ENCODE measurements around the gene EDAR. TPM values are rescaled to one million over a fixed set of nuclear protein-coding genes. Genes with fewer than 3 reads are reported as not detected.

EDAR gene
- total RNA-seq, 6 donors from 2014 or later, result under 0.01 to 0.13 (median 0.09) TPM; not detected in 3

DNA sequence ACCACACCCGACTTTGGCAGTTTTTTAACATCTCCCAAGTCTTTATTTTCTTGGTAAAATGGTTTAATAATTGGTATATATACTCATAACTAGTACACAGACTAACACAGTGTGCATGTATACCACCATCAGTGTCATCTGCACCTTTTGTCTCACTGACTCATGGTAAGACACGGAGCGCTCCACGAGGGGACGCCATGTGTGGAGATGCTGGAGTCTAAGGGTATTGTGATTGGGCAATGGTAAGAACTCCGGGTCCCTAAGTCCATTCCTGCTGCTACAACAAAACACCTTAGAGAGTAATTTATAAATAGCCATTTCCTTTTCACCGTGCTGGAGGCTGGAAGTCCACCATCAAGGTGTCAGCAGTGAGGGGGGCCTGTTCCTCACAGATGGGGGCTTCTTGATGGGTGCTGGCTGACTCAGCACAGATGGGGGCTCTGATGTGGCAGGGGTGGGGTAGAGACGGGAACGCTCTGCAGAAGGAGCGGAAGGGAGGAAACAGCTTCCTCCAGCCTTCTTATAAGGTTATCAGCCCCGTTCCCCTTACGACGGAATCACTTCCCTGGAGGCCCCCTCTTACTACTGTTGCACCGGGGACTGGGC, 42.0 kb upstream of the EDAR start:
- no peak for ATAC-seq (ENCODE audit: low FRiP score in 2 of 2)
- peaks cover 5 to 23% (median 20%) of the 10 kb centered on the region in 4 donors for H3K4me1 ChIP-seq
- peak overlapping the region; percentile 48 to 73 (median 70) for H3K27ac ChIP-seq
- 53 to 60% methylated on average over 11 to 14 of the region's 14 CpGs for WGBS, 2 donors
- no peaks in the 10 kb centered on the region for H3K36me3 ChIP-seq
- peak overlapping the region in 3 of 4 donors; percentile 35 to 54 (median 51) for H3K4me3 ChIP-seq
- no peak for DNase-seq
- no peaks in the 10 kb centered on the region for H3K27me3 ChIP-seq
- TF ChIP-seq, protein P1, sequence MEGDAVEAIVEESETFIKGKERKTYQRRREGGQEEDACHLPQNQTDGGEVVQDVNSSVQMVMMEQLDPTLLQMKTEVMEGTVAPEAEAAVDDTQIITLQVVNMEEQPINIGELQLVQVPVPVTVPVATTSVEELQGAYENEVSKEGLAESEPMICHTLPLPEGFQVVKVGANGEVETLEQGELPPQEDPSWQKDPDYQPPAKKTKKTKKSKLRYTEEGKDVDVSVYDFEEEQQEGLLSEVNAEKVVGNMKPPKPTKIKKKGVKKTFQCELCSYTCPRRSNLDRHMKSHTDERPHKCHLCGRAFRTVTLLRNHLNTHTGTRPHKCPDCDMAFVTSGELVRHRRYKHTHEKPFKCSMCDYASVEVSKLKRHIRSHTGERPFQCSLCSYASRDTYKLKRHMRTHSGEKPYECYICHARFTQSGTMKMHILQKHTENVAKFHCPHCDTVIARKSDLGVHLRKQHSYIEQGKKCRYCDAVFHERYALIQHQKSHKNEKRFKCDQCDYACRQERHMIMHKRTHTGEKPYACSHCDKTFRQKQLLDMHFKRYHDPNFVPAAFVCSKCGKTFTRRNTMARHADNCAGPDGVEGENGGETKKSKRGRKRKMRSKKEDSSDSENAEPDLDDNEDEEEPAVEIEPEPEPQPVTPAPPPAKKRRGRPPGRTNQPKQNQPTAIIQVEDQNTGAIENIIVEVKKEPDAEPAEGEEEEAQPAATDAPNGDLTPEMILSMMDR (IDR thresholded peaks at IDR 0.05), result no peak
- no peak for TF ChIP-seq POLR2A (IDR thresholded peaks at IDR 0.05)
- no peak for TF ChIP-seq POLR2AphosphoS5 (IDR thresholded peaks at IDR 0.05)
- TF ChIP-seq EP300 (IDR thresholded peaks at IDR 0.05), result no peak
- H3K9me3 ChIP-seq, result no peaks in the 10 kb centered on the region

DNA sequence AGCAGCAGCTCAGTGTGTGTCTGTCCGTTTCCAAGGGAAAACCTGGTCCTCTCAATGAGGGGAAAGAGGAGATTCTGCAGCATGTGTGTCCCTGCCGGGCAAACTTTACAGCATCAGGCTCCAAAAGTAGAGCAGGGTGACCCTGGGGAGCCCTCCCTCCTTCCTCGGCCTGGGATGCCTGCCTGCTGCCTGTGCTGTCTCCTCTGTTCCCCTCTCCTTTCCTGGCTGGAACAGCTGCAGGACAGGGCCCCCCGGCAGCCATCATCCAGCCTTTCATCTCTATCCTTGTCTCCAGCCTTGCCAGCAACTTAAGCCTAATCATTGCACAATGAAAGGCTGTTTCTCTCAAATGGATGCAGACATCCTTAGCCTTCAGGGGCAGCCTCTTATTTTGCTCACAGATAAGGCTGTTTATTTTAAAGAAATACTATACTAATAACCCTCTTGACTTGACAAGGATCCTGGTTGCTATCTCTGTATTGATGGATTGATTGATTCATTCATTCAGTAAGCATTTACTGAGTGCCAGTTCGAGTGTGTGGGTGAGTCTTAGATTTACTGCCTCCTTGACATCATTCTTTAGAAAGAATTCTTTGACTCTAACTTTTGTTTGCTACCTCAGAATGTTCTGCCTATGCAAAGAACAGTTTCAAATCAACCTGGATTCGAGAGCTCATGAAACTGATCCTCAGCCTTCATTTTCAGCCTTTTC, 40.6 kb upstream of the EDAR start:
- H3K4me3 ChIP-seq, result no peak overlapping the region
- DNase-seq (no peak), ATAC-seq (ENCODE audit: low FRiP score in 2 of 2) (no peak)
- no peak overlapping the region for H3K27ac ChIP-seq
- H3K9me3 ChIP-seq, result no peaks in the 10 kb centered on the region
- TF ChIP-seq EP300 (IDR thresholded peaks at IDR 0.05) (no peak), POLR2A (IDR thresholded peaks at IDR 0.05) (no peak), POLR2AphosphoS5 (IDR thresholded peaks at IDR 0.05) (no peak)
- TF ChIP-seq, protein P1 (IDR thresholded peaks at IDR 0.05), result no peak
- WGBS, 2 donors, result 81 to 89% methylated on average over 6 of the region's 6 CpGs
- H3K36me3 ChIP-seq, result no peaks in the 10 kb centered on the region
- no peaks in the 10 kb centered on the region for H3K27me3 ChIP-seq
- peaks cover 5 to 23% (median 20%) of the 10 kb centered on the region in 4 donors for H3K4me1 ChIP-seq

DNA sequence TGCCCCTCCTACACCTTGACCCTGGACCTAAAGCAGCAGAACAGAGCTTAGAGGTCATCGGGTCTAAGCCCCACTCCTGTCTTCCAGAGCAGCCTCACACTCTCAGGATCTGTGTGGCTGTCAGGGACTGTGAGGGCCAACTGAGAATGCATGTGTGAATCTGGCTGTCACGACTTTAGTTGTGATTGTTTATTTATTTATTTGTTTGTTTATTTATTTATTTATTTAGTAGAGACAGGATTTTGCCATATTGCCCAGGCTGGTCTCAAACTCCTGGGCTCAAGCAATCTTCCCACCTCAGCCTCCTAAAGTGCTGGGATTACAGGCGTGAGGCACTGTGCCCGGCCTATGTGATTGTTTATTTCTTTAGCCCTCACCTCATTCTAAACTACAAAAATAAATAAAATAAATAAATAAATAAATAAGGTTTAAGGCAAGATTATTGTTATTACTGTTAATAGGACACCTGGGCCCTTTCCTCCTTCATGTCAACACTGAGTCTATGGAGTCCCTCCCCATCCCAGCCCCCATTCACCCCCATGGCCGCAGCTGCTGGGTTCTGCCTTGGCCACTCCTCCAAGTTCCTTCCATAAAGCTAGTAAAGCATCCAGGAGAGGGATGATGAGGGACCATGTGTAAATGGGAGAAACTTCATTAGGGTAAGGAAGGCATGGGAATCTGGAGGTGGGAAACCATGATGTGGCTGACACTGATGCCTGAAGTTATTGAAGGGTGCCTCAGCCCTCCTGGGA, 39.9 kb upstream of the EDAR start:
- ATAC-seq (ENCODE audit: low FRiP score in 2 of 2) (no peak), DNase-seq (no peak)
- Histone ChIP-seq H3K4me3 (no peak overlapping the region), H3K9me3 (no peaks in the 10 kb centered on the region), H3K27me3 (no peaks in the 10 kb centered on the region), H3K27ac (no peak overlapping the region), H3K36me3 (no peaks in the 10 kb centered on the region), H3K4me1 (peaks cover 5 to 23% (median 20%) of the 10 kb centered on the region in 4 donors)
- WGBS, 2 donors, result 81 to 87% methylated on average over 5 of the region's 5 CpGs
- TF ChIP-seq POLR2A (IDR thresholded peaks at IDR 0.05), result no peak

DNA sequence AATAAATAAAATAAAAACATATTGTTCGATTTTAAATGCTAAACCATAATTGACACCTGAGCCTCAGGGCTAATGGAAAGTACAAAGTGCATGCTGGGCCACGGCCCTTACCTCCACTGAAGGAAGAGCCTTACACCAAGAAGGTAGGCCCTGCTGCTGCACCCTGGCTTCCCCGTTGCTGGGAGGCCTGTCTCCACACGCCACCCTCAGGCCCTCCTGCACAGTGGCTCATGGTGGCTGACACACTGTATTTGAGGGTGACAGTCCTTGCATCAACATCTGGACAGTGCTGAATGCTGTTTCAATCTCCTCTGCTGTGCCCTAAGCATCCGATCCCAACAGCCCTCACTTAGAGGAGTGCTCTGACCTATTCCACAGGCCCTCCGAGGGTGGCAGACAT, 39.3 kb upstream of the EDAR start:
- Histone ChIP-seq H3K9me3 (no peaks in the 10 kb centered on the region), H3K27ac (no peak overlapping the region), H3K27me3 (no peaks in the 10 kb centered on the region), H3K4me1 (peaks cover 5 to 23% (median 20%) of the 10 kb centered on the region in 4 donors), H3K4me3 (no peak overlapping the region), H3K36me3 (no peaks in the 10 kb centered on the region)
- ATAC-seq (ENCODE audit: low FRiP score in 2 of 2), result no peak
- 96 to 97% methylated on average over 6 of the region's 6 CpGs for WGBS, 2 donors
- no peak for DNase-seq
- TF ChIP-seq POLR2AphosphoS5 (IDR thresholded peaks at IDR 0.05) (no peak), EP300 (IDR thresholded peaks at IDR 0.05) (no peak)
- TF ChIP-seq, protein P1 (IDR thresholded peaks at IDR 0.05), result no peak

DNA sequence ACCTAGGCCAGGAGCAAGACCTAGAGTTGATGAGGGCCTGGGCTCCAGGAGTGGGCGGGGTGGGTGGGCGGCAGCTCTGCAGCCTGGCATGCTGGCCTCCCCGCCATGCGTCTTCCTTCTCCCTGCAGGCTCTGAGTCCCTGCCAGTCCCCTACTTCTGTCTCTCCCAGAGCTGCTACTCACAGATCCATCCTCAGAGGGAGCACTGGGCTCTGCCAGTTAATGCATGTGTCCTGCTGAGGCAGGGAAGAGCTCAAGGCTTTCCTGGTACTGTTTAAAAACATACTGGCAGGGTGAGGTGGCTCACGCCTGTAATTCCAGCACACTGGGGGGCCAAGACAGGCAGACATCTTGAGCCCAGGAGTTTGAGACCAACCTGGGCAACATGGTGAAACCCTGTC, 38.7 kb upstream of the EDAR start:
- TF ChIP-seq POLR2AphosphoS5 (IDR thresholded peaks at IDR 0.05), result no peak
- TF ChIP-seq POLR2A (IDR thresholded peaks at IDR 0.05), result no peak
- WGBS, 2 donors, result 95 to 100% methylated on average over 1 to 5 of the region's 5 CpGs
- no peak for DNase-seq
- no peak for ATAC-seq (ENCODE audit: low FRiP score in 2 of 2)
- H3K9me3 ChIP-seq, result no peaks in the 10 kb centered on the region
- H3K36me3 ChIP-seq, result no peaks in the 10 kb centered on the region
- H3K27me3 ChIP-seq, result no peaks in the 10 kb centered on the region
- H3K4me1 ChIP-seq, result peaks cover 5 to 19% (median 16%) of the 10 kb centered on the region in 4 donors
- no peak overlapping the region for H3K27ac ChIP-seq
- no peak overlapping the region for H3K4me3 ChIP-seq

Measured in upper lobe of left lung (tissue), 6 donors.